ENCODE results near the gene FPR2. TPM values are rescaled to one million over a fixed set of nuclear protein-coding genes. Genes with fewer than 3 reads are reported as not detected.

The FPR2 gene
- total and polyA plus RNA-seq, 2 donors (not counting 3 experiments of a cell fraction or from before 2014, with no cell fraction given) = not detected

DNA sequence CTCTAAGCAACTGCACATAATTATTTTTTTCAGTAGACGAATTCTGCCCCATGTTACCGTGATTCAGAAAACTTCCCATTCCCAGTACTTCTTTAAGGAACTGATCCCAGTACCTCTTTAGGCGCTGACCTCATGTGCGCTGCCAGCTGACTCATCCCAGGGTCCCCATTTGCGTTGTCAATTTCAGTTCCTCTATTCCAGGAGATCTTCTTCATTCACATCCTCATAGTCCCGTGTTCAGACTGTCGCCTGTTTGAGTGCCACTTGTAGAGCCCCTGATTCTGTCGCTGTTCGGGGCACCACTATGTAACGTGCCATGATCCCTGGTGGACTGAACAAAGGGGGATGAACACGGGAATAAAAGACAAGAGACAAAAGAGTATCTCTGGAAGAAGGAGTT, 50.4 kb downstream of the FPR2 start:
- H3K9me3 ChIP-seq (replicated peaks; ENCODE audit: control insufficient read depth, insufficient read depth, low read length) = no peaks in the 10 kb centered on the region
- no peaks in the 10 kb centered on the region for H3K27me3 ChIP-seq (ENCODE audit: control insufficient read depth in 2 of 2, insufficient read depth in 2 of 2, low read length in 2 of 2)
- no TSS peak for BruUV-seq (replicated peaks)
- no peaks in the 10 kb centered on the region for H3K9me1 ChIP-seq (replicated peaks; ENCODE audit: control insufficient read depth, extremely low read depth, insufficient read depth, low read length)
- DNase-seq (ENCODE audit: low read depth, low spot score) = no peak
- ChIA-PET POLR2A (no interaction called here), CTCF (no interaction called here)
- no peak overlapping the region for H2AFZ ChIP-seq (ENCODE audit: low read depth, low read length)
- H4K20me1 ChIP-seq (replicated peaks; ENCODE audit: control insufficient read depth, extremely low read depth, insufficient read depth, low read length) = no peaks in the 10 kb centered on the region
- H3K9ac ChIP-seq (replicated peaks; ENCODE audit: extremely low read depth, insufficient read depth, low read length) = no peak overlapping the region
- H3K36me3 ChIP-seq (ENCODE audit: control insufficient read depth in 2 of 2, extremely low read depth in 1 of 2, insufficient read depth in 2 of 2, low read length in 2 of 2) = no peaks in the 10 kb centered on the region
- FAIRE-seq = no peak
- intact Hi-C loops (cut with micrococcal nuclease) (no loop called here), dilution Hi-C loops (cut with MboI; ENCODE audit: extremely low pct_ligation_motif_present, low sequenced_read_pairs) (no loop called here)
- no peaks in the 10 kb centered on the region for H3K79me2 ChIP-seq (ENCODE audit: control insufficient read depth, insufficient read depth, low read length)
- no peaks in the 10 kb centered on the region for H3K4me1 ChIP-seq (ENCODE audit: control insufficient read depth, extremely low read depth, insufficient read depth, low read length)
- no peak overlapping the region for H3K4me3 ChIP-seq (replicated peaks in 1 of 3; ENCODE audit: insufficient read depth in 1 of 3, low read depth in 1 of 3, low read length in 3 of 3)
- no peak for TF ChIP-seq POLR2AphosphoS5 (IDR thresholded peaks at IDR 0.05; ENCODE audit: insufficient read depth, low read depth, low read length)
- no peak for TF ChIP-seq FOS (IDR thresholded peaks at IDR 0.05; ENCODE audit: borderline replicate concordance, insufficient read depth, low read length)
- TF ChIP-seq POLR2A (IDR thresholded peaks at IDR 0.05; ENCODE audit: low read depth, low read length) = no peak
- no peak for TF ChIP-seq EZH2 (IDR thresholded peaks at IDR 0.05; ENCODE audit: borderline replicate concordance, low read depth, low read length, severe bottlenecking)
- no peak for TF ChIP-seq MAX (IDR thresholded peaks at IDR 0.05; ENCODE audit: insufficient read depth, insufficient read length)
- TF ChIP-seq, protein P1, sequence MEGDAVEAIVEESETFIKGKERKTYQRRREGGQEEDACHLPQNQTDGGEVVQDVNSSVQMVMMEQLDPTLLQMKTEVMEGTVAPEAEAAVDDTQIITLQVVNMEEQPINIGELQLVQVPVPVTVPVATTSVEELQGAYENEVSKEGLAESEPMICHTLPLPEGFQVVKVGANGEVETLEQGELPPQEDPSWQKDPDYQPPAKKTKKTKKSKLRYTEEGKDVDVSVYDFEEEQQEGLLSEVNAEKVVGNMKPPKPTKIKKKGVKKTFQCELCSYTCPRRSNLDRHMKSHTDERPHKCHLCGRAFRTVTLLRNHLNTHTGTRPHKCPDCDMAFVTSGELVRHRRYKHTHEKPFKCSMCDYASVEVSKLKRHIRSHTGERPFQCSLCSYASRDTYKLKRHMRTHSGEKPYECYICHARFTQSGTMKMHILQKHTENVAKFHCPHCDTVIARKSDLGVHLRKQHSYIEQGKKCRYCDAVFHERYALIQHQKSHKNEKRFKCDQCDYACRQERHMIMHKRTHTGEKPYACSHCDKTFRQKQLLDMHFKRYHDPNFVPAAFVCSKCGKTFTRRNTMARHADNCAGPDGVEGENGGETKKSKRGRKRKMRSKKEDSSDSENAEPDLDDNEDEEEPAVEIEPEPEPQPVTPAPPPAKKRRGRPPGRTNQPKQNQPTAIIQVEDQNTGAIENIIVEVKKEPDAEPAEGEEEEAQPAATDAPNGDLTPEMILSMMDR (IDR thresholded peaks at IDR 0.05; ENCODE audit: extremely low read depth in 1 of 2, insufficient read depth in 1 of 2, low read depth in 1 of 2, low read length in 2 of 2) = no peak
- no peak for TF ChIP-seq MYC (IDR thresholded peaks at IDR 0.05; ENCODE audit: low read depth, low read length)
- TF ChIP-seq GATA2 (IDR thresholded peaks at IDR 0.05; ENCODE audit: insufficient read depth, insufficient read length, low read depth, low read length) = no peak
- H3K27ac ChIP-seq (ENCODE audit: insufficient read depth, low read depth, low read length) = no peak overlapping the region
- no peak overlapping the region for H3K4me2 ChIP-seq (ENCODE audit: insufficient read depth, low read length)

All from endothelial cell of umbilical vein (primary cell).